ENCODE measurements around the gene LRPAP1. TPM values are rescaled to one million over a fixed set of nuclear protein-coding genes. Genes with fewer than 3 reads are reported as not detected.
"Not testable (repeated sequence)": the region's sequence is repeated elsewhere in the genome, so short reads cannot be mapped to it uniquely, and the experiment has no call there.

LRPAP1 gene
- total and polyA plus RNA-seq, 2 donors (not counting 3 experiments of a cell fraction or from before 2014, with no cell fraction given): 90.1 to 170 TPM

DNA sequence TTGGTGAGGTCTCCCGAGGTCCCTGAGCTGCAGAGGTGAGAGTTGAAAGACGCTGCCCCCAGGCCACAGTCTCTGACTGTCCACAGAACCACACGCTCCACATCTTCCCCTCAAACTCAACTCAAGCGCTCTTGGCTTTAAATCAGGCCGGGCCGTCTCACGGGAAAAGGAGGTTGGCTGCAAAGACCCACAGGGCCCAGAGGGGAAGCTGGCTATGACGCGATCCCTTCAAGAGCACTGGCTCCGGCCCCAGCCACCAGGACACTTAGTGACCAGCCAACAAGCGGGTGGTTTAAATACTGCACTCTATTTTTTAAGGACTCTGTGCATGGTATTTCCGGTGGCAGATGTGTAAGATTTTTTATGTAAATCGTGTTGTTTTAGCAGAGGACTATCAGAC is 19.9 kb downstream of the LRPAP1 start:
- ChIA-PET POLR2A (no interaction called here), CTCF (interaction anchor here (1.0 kb wide), 1 partner anchor 31 kb away, joined by 3 read pairs; no protein-coding TSS in a partner anchor)
- H3K27ac ChIP-seq (ENCODE audit: insufficient read depth, low read depth, low read length): no peak overlapping the region
- TF ChIP-seq POLR2AphosphoS5 (IDR thresholded peaks at IDR 0.05; ENCODE audit: insufficient read depth, low read depth, low read length) (no peak), FOS (IDR thresholded peaks at IDR 0.05; ENCODE audit: borderline replicate concordance, insufficient read depth, low read length) (no peak), JUN (IDR thresholded peaks at IDR 0.05; ENCODE audit: borderline replicate concordance, insufficient read depth, insufficient read length, low read depth) (no peak), GATA2 (IDR thresholded peaks at IDR 0.05; ENCODE audit: insufficient read depth, insufficient read length, low read depth, low read length) (no peak), MAX (IDR thresholded peaks at IDR 0.05; ENCODE audit: insufficient read depth, insufficient read length) (no peak), MYC (IDR thresholded peaks at IDR 0.05; ENCODE audit: low read depth, low read length) (no peak), EZH2 (IDR thresholded peaks at IDR 0.05; ENCODE audit: borderline replicate concordance, low read depth, low read length, severe bottlenecking) (no peak), POLR2A (IDR thresholded peaks at IDR 0.05; ENCODE audit: low read depth, low read length) (no peak)
- TF ChIP-seq, protein P1, sequence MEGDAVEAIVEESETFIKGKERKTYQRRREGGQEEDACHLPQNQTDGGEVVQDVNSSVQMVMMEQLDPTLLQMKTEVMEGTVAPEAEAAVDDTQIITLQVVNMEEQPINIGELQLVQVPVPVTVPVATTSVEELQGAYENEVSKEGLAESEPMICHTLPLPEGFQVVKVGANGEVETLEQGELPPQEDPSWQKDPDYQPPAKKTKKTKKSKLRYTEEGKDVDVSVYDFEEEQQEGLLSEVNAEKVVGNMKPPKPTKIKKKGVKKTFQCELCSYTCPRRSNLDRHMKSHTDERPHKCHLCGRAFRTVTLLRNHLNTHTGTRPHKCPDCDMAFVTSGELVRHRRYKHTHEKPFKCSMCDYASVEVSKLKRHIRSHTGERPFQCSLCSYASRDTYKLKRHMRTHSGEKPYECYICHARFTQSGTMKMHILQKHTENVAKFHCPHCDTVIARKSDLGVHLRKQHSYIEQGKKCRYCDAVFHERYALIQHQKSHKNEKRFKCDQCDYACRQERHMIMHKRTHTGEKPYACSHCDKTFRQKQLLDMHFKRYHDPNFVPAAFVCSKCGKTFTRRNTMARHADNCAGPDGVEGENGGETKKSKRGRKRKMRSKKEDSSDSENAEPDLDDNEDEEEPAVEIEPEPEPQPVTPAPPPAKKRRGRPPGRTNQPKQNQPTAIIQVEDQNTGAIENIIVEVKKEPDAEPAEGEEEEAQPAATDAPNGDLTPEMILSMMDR (IDR thresholded peaks at IDR 0.05; ENCODE audit: extremely low read depth in 1 of 2, insufficient read depth in 1 of 2, low read depth in 1 of 2, low read length in 2 of 2): no peak
- H3K4me3 ChIP-seq (replicated peaks in 1 of 3; ENCODE audit: insufficient read depth in 1 of 3, low read depth in 1 of 3, low read length in 3 of 3): no peak overlapping the region
- no peak for FAIRE-seq
- H4K20me1 ChIP-seq (replicated peaks; ENCODE audit: control insufficient read depth, extremely low read depth, insufficient read depth, low read length): no peaks in the 10 kb centered on the region
- H2AFZ ChIP-seq (ENCODE audit: low read depth, low read length): no peak overlapping the region
- no TSS peak for BruUV-seq (replicated peaks)
- H3K9ac ChIP-seq (replicated peaks; ENCODE audit: extremely low read depth, insufficient read depth, low read length): no peak overlapping the region
- intact Hi-C loops (cut with micrococcal nuclease) (no loop called here), dilution Hi-C loops (cut with MboI; ENCODE audit: extremely low pct_ligation_motif_present, low sequenced_read_pairs) (no loop called here)
- H3K36me3 ChIP-seq (ENCODE audit: control insufficient read depth in 2 of 2, extremely low read depth in 1 of 2, insufficient read depth in 2 of 2, low read length in 2 of 2): peaks cover 13 to 47% of the 10 kb centered on the region in 2 experiments
- no peak overlapping the region for H3K4me2 ChIP-seq (ENCODE audit: insufficient read depth, low read length)
- H3K9me1 ChIP-seq (replicated peaks; ENCODE audit: control insufficient read depth, extremely low read depth, insufficient read depth, low read length): no peaks in the 10 kb centered on the region
- H3K79me2 ChIP-seq (ENCODE audit: control insufficient read depth, insufficient read depth, low read length): no peaks in the 10 kb centered on the region
- no peaks in the 10 kb centered on the region for H3K27me3 ChIP-seq (ENCODE audit: control insufficient read depth in 2 of 2, insufficient read depth in 2 of 2, low read length in 2 of 2)
- DNase-seq (ENCODE audit: low read depth, low spot score): no peak
- no peaks in the 10 kb centered on the region for H3K9me3 ChIP-seq (replicated peaks; ENCODE audit: control insufficient read depth, insufficient read depth, low read length)
- no peaks in the 10 kb centered on the region for H3K4me1 ChIP-seq (ENCODE audit: control insufficient read depth, extremely low read depth, insufficient read depth, low read length)

- H4K20me1 ChIP-seq (replicated peaks; ENCODE audit: control insufficient read depth, extremely low read depth, insufficient read depth, low read length); dilution Hi-C loops (cut with MboI; ENCODE audit: extremely low pct_ligation_motif_present, low sequenced_read_pairs); H3K27ac ChIP-seq (ENCODE audit: insufficient read depth, low read depth, low read length); CTCF ChIA-PET; H3K9me3 ChIP-seq (replicated peaks; ENCODE audit: control insufficient read depth, insufficient read depth, low read length); H3K79me2 ChIP-seq (ENCODE audit: control insufficient read depth, insufficient read depth, low read length); H2AFZ ChIP-seq (ENCODE audit: low read depth, low read length); FAIRE-seq; intact Hi-C loops (cut with micrococcal nuclease); H3K9me1 ChIP-seq (replicated peaks; ENCODE audit: control insufficient read depth, extremely low read depth, insufficient read depth, low read length); H3K4me3 ChIP-seq (replicated peaks in 1 of 3; ENCODE audit: insufficient read depth in 1 of 3, low read depth in 1 of 3, low read length in 3 of 3); H3K27me3 ChIP-seq (ENCODE audit: control insufficient read depth in 2 of 2, insufficient read depth in 2 of 2, low read length in 2 of 2); BruUV-seq (replicated peaks); H3K4me1 ChIP-seq (ENCODE audit: control insufficient read depth, extremely low read depth, insufficient read depth, low read length); H3K9ac ChIP-seq (replicated peaks; ENCODE audit: extremely low read depth, insufficient read depth, low read length); H3K4me2 ChIP-seq (ENCODE audit: insufficient read depth, low read length); DNase-seq (ENCODE audit: low read depth, low spot score); POLR2A ChIA-PET: not testable (repeated sequence)
- H3K36me3 ChIP-seq (ENCODE audit: control insufficient read depth in 2 of 2, extremely low read depth in 1 of 2, insufficient read depth in 2 of 2, low read length in 2 of 2): peaks cover 11 to 40% of the 10 kb centered on the region in 2 experiments
Observed at GRCh38 chr4:3511601-3512000, 20.6 kb downstream of the LRPAP1 start.
